SK-N-SH (cell line): ENCODE results near the gene NR6A1. TPM values are rescaled to one million over a fixed set of nuclear protein-coding genes. Genes with fewer than 3 reads are reported as not detected.

Experiments
- CTCF ChIA-PET: fragments of 300-600, 350-600 bp; formaldehyde crosslinking; extraction: SDS; loops from one replicate; lab custom pipeline; 2021; lab: Yijun Ruan, JAX
- POLR2A ChIA-PET: fragments of 350-600 bp; sonication (Branson Sonifier 250); formaldehyde crosslinking; extraction: SDS; loops from one replicate; lab custom pipeline; 2020; ENCODE audit warnings: antibody characterized with exemption, inconsistent platforms; lab: Yijun Ruan, JAX
- DNase-seq: peaks from one replicate; pipeline ENCODE4 v3.0.0; 2012
- H2AFZ ChIP-seq: fragments of 200-600 bp; sonication (generic); 2 replicates; pipeline ENCODE4 v1.8.1; 2016; ENCODE audit warnings: antibody characterized with exemption, mild to moderate bottlenecking, low read depth
- H3F3A ChIP-seq: fragments of 200-600 bp; sonication (generic); replicated peaks from 2 replicates; pipeline ENCODE3; 2016; ENCODE audit warnings: antibody characterized with exemption, mild to moderate bottlenecking; ENCODE audit not compliant: insufficient read depth
- H3K27ac ChIP-seq, 2 experiments: fragments of 200-500 bp in 1 of 2; fragments of 200-600 bp in 1 of 2; sonication (Bioruptor generic) in 1 of 2; sonication (generic), shearing (Covaris generic) in 1 of 2; 2 replicates each; pipeline versions ENCODE4 v1.5.1 to v1.6.1; 2014 to 2016; ENCODE audit warnings: low read depth in 2 of 2, inconsistent platforms in 1 of 2, low read length in 1 of 2, mild to moderate bottlenecking in 1 of 2, mixed read lengths in 1 of 2
- H3K27me3 ChIP-seq: fragments of 200-600 bp; sonication (generic), shearing (Covaris generic); 2 replicates; pipeline ENCODE4 v1.6.1; 2016; ENCODE audit warnings: mixed run types; ENCODE audit not compliant: insufficient read depth
- H3K36me3 ChIP-seq, 2 experiments: fragments of 200-500 bp in 1 of 2; fragments of 200-600 bp in 1 of 2; sonication (Bioruptor generic) in 1 of 2; sonication (generic) in 1 of 2; replicated peaks in 1 of 2; 2 replicates each; pipeline versions ENCODE3 to v1.5.1; 2014 to 2016; ENCODE audit warnings: low read length in 1 of 2, mild to moderate bottlenecking in 1 of 2; ENCODE audit not compliant: insufficient read depth in 2 of 2, control insufficient read depth in 1 of 2
- H3K4me1 ChIP-seq, 2 experiments: fragments of 200-500 bp in 1 of 2; fragments of 200-600 bp in 1 of 2; sonication (Bioruptor generic) in 1 of 2; sonication (generic), shearing (Covaris generic) in 1 of 2; 2 replicates each; pipeline versions ENCODE4 v1.5.1 to v1.6.1; 2014 to 2016; ENCODE audit warnings: low read depth in 1 of 2, low read length in 1 of 2, mixed run types in 1 of 2; ENCODE audit not compliant: insufficient read depth in 2 of 2, control insufficient read depth in 1 of 2
- H3K4me2 ChIP-seq: fragments of 200-600 bp; sonication (generic), shearing (Covaris generic); 2 replicates; pipeline ENCODE4 v1.6.1; 2017; ENCODE audit warnings: mixed run types
- H3K4me3 ChIP-seq, 2 experiments: fragments of 200-500 bp in 1 of 2; fragments of 200-600 bp in 1 of 2; sonication (Bioruptor generic) in 1 of 2; sonication (generic), shearing (Covaris generic) in 1 of 2; 2 replicates each; pipeline versions ENCODE4 v1.5.1 to v1.8.1; 2014 to 2016; ENCODE audit warnings: low read depth in 2 of 2, inconsistent platforms in 1 of 2, low read length in 1 of 2, mild to moderate bottlenecking in 1 of 2, mixed read lengths in 1 of 2, moderate library complexity in 1 of 2
- H3K79me2 ChIP-seq: fragments of 200-600 bp; sonication (generic); 2 replicates; pipeline ENCODE4 v1.8.1; 2017; ENCODE audit warnings: mild to moderate bottlenecking; ENCODE audit not compliant: insufficient read depth
- H3K9ac ChIP-seq: fragments of 200-600 bp; sonication (generic); 2 replicates; pipeline ENCODE4 v1.6.1; 2017; ENCODE audit warnings: mixed run types
- H3K9me2 ChIP-seq: fragments of 200-600 bp; sonication (generic); 2 replicates; pipeline ENCODE4 v1.6.1; 2017; ENCODE audit warnings: mixed run types
- H3K9me3 ChIP-seq: fragments of 200-600 bp; sonication (generic); 2 replicates; pipeline ENCODE4 v1.6.1; 2017; ENCODE audit warnings: mixed run types, mild to moderate bottlenecking, moderate library complexity
- H4K20me1 ChIP-seq: fragments of 200-600 bp; sonication (generic); 2 replicates; pipeline ENCODE4 v1.6.1; 2017; ENCODE audit warnings: mild to moderate bottlenecking, mixed run types; ENCODE audit not compliant: insufficient read depth
- CHD2 ChIP-seq: fragments of 150-350 bp; IDR thresholded peaks from 2 replicates; pipeline ENCODE4 v1.6.1; 2018; ENCODE audit warnings: low read length; ENCODE audit not compliant: partially characterized antibody
- ELF1 ChIP-seq: IDR thresholded peaks from 2 replicates; pipeline ENCODE4 v1.4.0; 2012
- EZH2phosphoT487 ChIP-seq: fragments of 200-600 bp; sonication (generic); IDR thresholded peaks from 2 replicates; pipeline ENCODE4 v1.6.1; 2017; ENCODE audit warnings: low read depth, mixed run types, mild to moderate bottlenecking, antibody characterized with exemption, moderate library complexity, borderline replicate concordance
- FOXJ3 ChIP-seq: sonication (generic); formaldehyde crosslinking; IDR thresholded peaks from 2 replicates; pipeline ENCODE4 v1.5.1; 2020; ENCODE audit warnings: mild to moderate bottlenecking, missing genetic modification reagents
- GABPA ChIP-seq: IDR thresholded peaks from 2 replicates; pipeline ENCODE4 v1.4.0; 2012; ENCODE audit warnings: low read depth, mild to moderate bottlenecking
- GATA2 ChIP-seq: sonication (generic); formaldehyde crosslinking; IDR thresholded peaks from 2 replicates; pipeline ENCODE4 v1.5.0; 2020; ENCODE audit warnings: mild to moderate bottlenecking, missing genetic modification reagents
- NFIC ChIP-seq: IDR thresholded peaks from 2 replicates; pipeline ENCODE4 v1.4.0; 2012; ENCODE audit warnings: borderline replicate concordance
- NRF1 ChIP-seq: IDR thresholded peaks from 2 replicates; pipeline ENCODE4 v1.6.1; 2012; ENCODE audit warnings: low read depth, mild to moderate bottlenecking, low read length
- PBX3 ChIP-seq: IDR thresholded peaks from 2 replicates; pipeline ENCODE4; 2012
- POLR2AphosphoS5 ChIP-seq: IDR thresholded peaks from 2 replicates; pipeline ENCODE4 v1.6.1; 2012; ENCODE audit warnings: low read depth, low read length
- RAD21 ChIP-seq: IDR thresholded peaks from 2 replicates; pipeline ENCODE4 v1.6.1; 2012; ENCODE audit warnings: mild to moderate bottlenecking, low read length
- RCOR1 ChIP-seq: fragments of 150-350 bp; IDR thresholded peaks from 2 replicates; pipeline ENCODE4 v1.6.1; 2017; ENCODE audit warnings: antibody characterized with exemption, low read length
- REST ChIP-seq: IDR thresholded peaks from 2 replicates; pipeline ENCODE4 v1.6.1; 2012; ENCODE audit warnings: mild to moderate bottlenecking, low read depth, low read length, moderate library complexity
- RXRA ChIP-seq: IDR thresholded peaks from 2 replicates; pipeline ENCODE4 v1.4.0; 2012; ENCODE audit warnings: low read depth, mild to moderate bottlenecking, borderline replicate concordance
- SIN3A ChIP-seq: IDR thresholded peaks from 2 replicates; pipeline ENCODE4 v1.6.1; 2012; ENCODE audit warnings: low read depth, mild to moderate bottlenecking, low read length, moderate library complexity, borderline replicate concordance
- SMC3 ChIP-seq: IDR thresholded peaks from 2 replicates; pipeline ENCODE4 v1.6.1; 2012; ENCODE audit warnings: low read depth, low read length, improper control_type of control experiment
- TCF12 ChIP-seq: IDR thresholded peaks from 2 replicates; pipeline ENCODE4 v1.4.0; 2012
- USF2 ChIP-seq: fragments of 150-350 bp; IDR thresholded peaks from 2 replicates; pipeline ENCODE4 v1.6.1; 2017; ENCODE audit warnings: antibody characterized with exemption, low read length, low read depth, borderline replicate concordance
- YY1 ChIP-seq: IDR thresholded peaks from 2 replicates; pipeline ENCODE4 v1.4.0; 2012; ENCODE audit warnings: low read depth, mild to moderate bottlenecking
- ZBTB33 ChIP-seq: IDR thresholded peaks from 2 replicates; pipeline ENCODE4 v1.4.0; 2012; ENCODE audit warnings: low read depth, borderline replicate concordance
- WGBS: methylation state at CpG from one replicate; pipeline ENCODE4 v1.1.6; 2017; ENCODE audit warnings: low lambda C conversion rate; 5-methylcytosine and 5-hydroxymethylcytosine counted together
- polyA plus RNA-seq, 3 experiments: library from polyadenylated mRNA; depleted of rRNA; stranded (reverse); fragments of >200 nt; gene quantifications; 2 replicates each; pipeline ENCODE4 v1.2.3, GENCODE V29; 2012

NR6A1 gene
- polyA plus RNA-seq, 1 of the 3 experiments (the other 2 are of a cell fraction): 1.2 TPM

GRCh38 chr9:124781967-124782660 lies 11.0 kb upstream of the NR6A1 start:
- no peak for DNase-seq
- H4K20me1 ChIP-seq: no peaks in the 10 kb centered on the region
- no peak overlapping the region for H2AFZ ChIP-seq
- no peak overlapping the region for H3K9ac ChIP-seq
- H3K27ac ChIP-seq: no peak overlapping the region
- H3K27me3 ChIP-seq: no peaks in the 10 kb centered on the region
- TF ChIP-seq ZBTB33: no peak
- TF ChIP-seq TCF12: no peak
- no peak for TF ChIP-seq GABPA
- TF ChIP-seq NRF1: no peak
- TF ChIP-seq SMC3: no peak
- TF ChIP-seq POLR2AphosphoS5: no peak
- TF ChIP-seq GATA2 (CRISPR knock-in tag): no peak
- TF ChIP-seq YY1: no peak
- no peak for TF ChIP-seq ELF1
- TF ChIP-seq PBX3: no peak
- no peak for TF ChIP-seq RCOR1
- no peak for TF ChIP-seq FOXJ3
- no peak for TF ChIP-seq RXRA
- TF ChIP-seq NFIC: no peak
- no peak for TF ChIP-seq RAD21
- no peak for TF ChIP-seq EZH2phosphoT487
- no peak for TF ChIP-seq REST
- no peak for TF ChIP-seq SIN3A
- TF ChIP-seq CHD2: no peak
- no peak for TF ChIP-seq USF2
- WGBS: 94% methylated on average over 3 of the region's 3 CpGs
- H3K36me3 ChIP-seq: no peaks in the 10 kb centered on the region
- H3K9me2 ChIP-seq: no peaks in the 10 kb centered on the region
- H3K79me2 ChIP-seq: no peaks in the 10 kb centered on the region
- peaks cover 0 to 14% of the 10 kb centered on the region in 2 experiments; a peak in 3 of 4 replicates for H3K4me1 ChIP-seq
- CTCF ChIA-PET: interaction anchor here (1.8 to 16.2 kb wide), 3 partner anchors 8 to 66 kb away, joined by 6 to 1436 read pairs (median 14); partner anchors contain the start of genes ARPC5L, RPL35 and WDR38
- peaks cover 10% of the 10 kb centered on the region for H3F3A ChIP-seq
- POLR2A ChIA-PET: no interaction called here
- no peak overlapping the region for H3K4me2 ChIP-seq
- no peak overlapping the region for H3K4me3 ChIP-seq
- no peaks in the 10 kb centered on the region for H3K9me3 ChIP-seq
